Renal cortical epithelial cell (primary cell): ENCODE measurements around the gene SSX2IP. TPM values are rescaled to one million over a fixed set of nuclear protein-coding genes. Genes with fewer than 3 reads are reported as not detected.
"Not testable (repeated sequence)": the region's sequence is repeated elsewhere in the genome, so short reads cannot be mapped to it uniquely, and the experiment has no call there.

Experiments
- DNase-seq: peaks from one replicate; pipeline ENCODE4 v3.0.0-alpha.2; 2011; ENCODE audit warnings: low read depth
- total RNA-seq: library from RNA; depleted of rRNA; stranded (reverse); fragments of >200 nt; gene quantifications from 2 replicates; pipeline ENCODE4 v1.2.3, GENCODE V29; 2014

SSX2IP gene
- total RNA-seq, 1 donor from 2014 or later: 36.8 TPM

- peak; percentile 95 for DNase-seq
Observed at GRCh38 chr1:84619383-84620102, 70.7 kb downstream of the SSX2IP start.

- DNase-seq: no peak
Observed at GRCh38 chr1:84617349-84617748, 72.9 kb downstream of the SSX2IP start.

GRCh38 chr1:84615790-84616189 lies 74.5 kb downstream of the SSX2IP start:
- no peak for DNase-seq

- DNase-seq: no peak
Observed at GRCh38 chr1:84613887-84614286, 76.4 kb downstream of the SSX2IP start.

- DNase-seq: no peak
Observed at GRCh38 chr1:84613026-84613425, 77.2 kb downstream of the SSX2IP start.

GRCh38 chr1:84611796-84612195 lies 78.5 kb downstream of the SSX2IP start:
- DNase-seq: no peak

GRCh38 chr1:84611091-84611490 lies 79.2 kb downstream of the SSX2IP start:
- DNase-seq: no peak

- DNase-seq: no peak
Observed at GRCh38 chr1:84606977-84607376, 83.3 kb downstream of the SSX2IP start.

- DNase-seq: no peak
Observed at GRCh38 chr1:84605157-84605556, 85.1 kb downstream of the SSX2IP start.

GRCh38 chr1:84603941-84604830 lies 86.1 kb downstream of the SSX2IP start:
- peak; percentile 66 for DNase-seq

GRCh38 chr1:84603223-84603622 lies 87.0 kb downstream of the SSX2IP start:
- no peak for DNase-seq

- DNase-seq: no peak
Observed at GRCh38 chr1:84600796-84601195, 89.5 kb downstream of the SSX2IP start.

GRCh38 chr1:84598846-84599741 lies 91.2 kb downstream of the SSX2IP start:
- DNase-seq: peak; percentile 49

GRCh38 chr1:84598418-84598817 lies 91.8 kb downstream of the SSX2IP start:
- DNase-seq: no peak

- no peak for DNase-seq
Observed at GRCh38 chr1:84597011-84597410, 93.2 kb downstream of the SSX2IP start.

- DNase-seq: not testable (repeated sequence)
Observed at GRCh38 chr1:84594959-84595358, 95.3 kb downstream of the SSX2IP start.

Other genes with a start within 250 kb of the SSX2IP start
- 42.6 and 55.0 TPM in 2 replicates for gene RPF1, start 211.2 kb downstream of the SSX2IP start, total RNA-seq
- gene SPATA1, start 184.1 kb downstream of the SSX2IP start, total RNA-seq: 1.3 TPM in 1 of 2 replicates, not detected in the other
- 13.4 and 27.0 TPM in 2 replicates for gene GNG5, start 183.9 kb downstream of the SSX2IP start, total RNA-seq
- 7.3 and 22.1 TPM in 2 replicates for gene CTBS, start 116.0 kb downstream of the SSX2IP start, total RNA-seq
- 0.05 and 0.69 TPM in 2 replicates for gene LPAR3, start 202.7 kb upstream of the SSX2IP start, total RNA-seq